GM19193 (cell line): Measurements from ENCODE around the gene HDAC4.

ENCODE experiments used
- POLR2A ChIP-seq: IDR thresholded peaks from 4 replicates; pipeline ENCODE4 v1.6.1; 2011; ENCODE audit not compliant: insufficient read depth, insufficient read length; ENCODE audit errors: extremely low read depth

The HDAC4 gene

GRCh38 chr2:239436076-239436475 lies 35.3 kb upstream of the HDAC4 start:
- TF ChIP-seq POLR2A = no peak

GRCh38 chr2:239433777-239434403 lies 33.1 kb upstream of the HDAC4 start:
- no peak for TF ChIP-seq POLR2A

GRCh38 chr2:239432174-239432573 lies 31.4 kb upstream of the HDAC4 start:
- TF ChIP-seq POLR2A = no peak

GRCh38 chr2:239431536-239431935 lies 30.7 kb upstream of the HDAC4 start:
- TF ChIP-seq POLR2A = no peak

GRCh38 chr2:239429473-239430350 lies 28.9 kb upstream of the HDAC4 start:
- TF ChIP-seq POLR2A = no peak

GRCh38 chr2:239425631-239426030 lies 24.8 kb upstream of the HDAC4 start:
- no peak for TF ChIP-seq POLR2A

GRCh38 chr2:239424337-239425045 lies 23.7 kb upstream of the HDAC4 start:
- no peak for TF ChIP-seq POLR2A

GRCh38 chr2:239423551-239423950 lies 22.7 kb upstream of the HDAC4 start:
- no peak for TF ChIP-seq POLR2A

- TF ChIP-seq POLR2A = no peak
Measured at GRCh38 chr2:239421851-239422250, 21.0 kb upstream of the HDAC4 start.

- no peak for TF ChIP-seq POLR2A
Measured at GRCh38 chr2:239420082-239420481, 19.3 kb upstream of the HDAC4 start.

GRCh38 chr2:239418918-239419317 lies 18.1 kb upstream of the HDAC4 start:
- TF ChIP-seq POLR2A = no peak

GRCh38 chr2:239412905-239413603 lies 12.2 kb upstream of the HDAC4 start:
- no peak for TF ChIP-seq POLR2A

GRCh38 chr2:239411549-239412319 lies 10.9 kb upstream of the HDAC4 start:
- no peak for TF ChIP-seq POLR2A

GRCh38 chr2:239411117-239411516 lies 10.3 kb upstream of the HDAC4 start:
- no peak for TF ChIP-seq POLR2A

GRCh38 chr2:239409976-239410375 lies 9.2 kb upstream of the HDAC4 start:
- TF ChIP-seq POLR2A = no peak

GRCh38 chr2:239407112-239407511 lies 6.3 kb upstream of the HDAC4 start:
- no peak for TF ChIP-seq POLR2A
